Measurements from ENCODE around the gene TUNAR.

DNA sequence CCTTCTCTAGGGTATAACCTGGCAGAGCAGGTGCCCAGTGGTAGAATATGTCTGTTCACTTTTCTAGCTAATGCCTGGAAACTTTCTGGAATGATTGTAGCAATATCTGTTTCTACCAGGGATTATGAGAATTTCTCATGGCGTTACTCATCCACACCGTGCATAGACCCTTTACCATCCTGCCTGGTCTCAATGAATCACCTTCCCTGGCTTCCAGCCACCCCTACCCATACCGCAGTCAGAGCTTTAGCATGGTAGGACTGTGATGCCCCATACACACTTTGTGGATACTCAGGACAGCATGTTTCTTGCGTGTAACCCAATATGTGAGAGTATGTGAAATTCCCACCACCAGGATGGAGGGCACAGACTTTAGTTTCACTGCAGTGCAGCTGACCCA is 45.4 kb downstream of the TUNAR start:
- TF ChIP-seq, protein P1, sequence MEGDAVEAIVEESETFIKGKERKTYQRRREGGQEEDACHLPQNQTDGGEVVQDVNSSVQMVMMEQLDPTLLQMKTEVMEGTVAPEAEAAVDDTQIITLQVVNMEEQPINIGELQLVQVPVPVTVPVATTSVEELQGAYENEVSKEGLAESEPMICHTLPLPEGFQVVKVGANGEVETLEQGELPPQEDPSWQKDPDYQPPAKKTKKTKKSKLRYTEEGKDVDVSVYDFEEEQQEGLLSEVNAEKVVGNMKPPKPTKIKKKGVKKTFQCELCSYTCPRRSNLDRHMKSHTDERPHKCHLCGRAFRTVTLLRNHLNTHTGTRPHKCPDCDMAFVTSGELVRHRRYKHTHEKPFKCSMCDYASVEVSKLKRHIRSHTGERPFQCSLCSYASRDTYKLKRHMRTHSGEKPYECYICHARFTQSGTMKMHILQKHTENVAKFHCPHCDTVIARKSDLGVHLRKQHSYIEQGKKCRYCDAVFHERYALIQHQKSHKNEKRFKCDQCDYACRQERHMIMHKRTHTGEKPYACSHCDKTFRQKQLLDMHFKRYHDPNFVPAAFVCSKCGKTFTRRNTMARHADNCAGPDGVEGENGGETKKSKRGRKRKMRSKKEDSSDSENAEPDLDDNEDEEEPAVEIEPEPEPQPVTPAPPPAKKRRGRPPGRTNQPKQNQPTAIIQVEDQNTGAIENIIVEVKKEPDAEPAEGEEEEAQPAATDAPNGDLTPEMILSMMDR (IDR thresholded peaks at IDR 0.05; ENCODE audit: borderline replicate concordance, extremely low read depth, low read length, poor library complexity, severe bottlenecking), result no peak
- no peak for TF ChIP-seq EZH2 (IDR thresholded peaks at IDR 0.05; ENCODE audit: borderline replicate concordance, low read depth, low read length, severe bottlenecking)
